ENCODE data around the gene SGSM2. TPM values are rescaled to one million over a fixed set of nuclear protein-coding genes. Genes with fewer than 3 reads are reported as not detected.

The SGSM2 gene
- total and polyA plus RNA-seq, 2 of the 8 experiments (the other 6 are each of a cell fraction or from before 2014, with no cell fraction given), result 44.5 to 77.7 TPM

DNA sequence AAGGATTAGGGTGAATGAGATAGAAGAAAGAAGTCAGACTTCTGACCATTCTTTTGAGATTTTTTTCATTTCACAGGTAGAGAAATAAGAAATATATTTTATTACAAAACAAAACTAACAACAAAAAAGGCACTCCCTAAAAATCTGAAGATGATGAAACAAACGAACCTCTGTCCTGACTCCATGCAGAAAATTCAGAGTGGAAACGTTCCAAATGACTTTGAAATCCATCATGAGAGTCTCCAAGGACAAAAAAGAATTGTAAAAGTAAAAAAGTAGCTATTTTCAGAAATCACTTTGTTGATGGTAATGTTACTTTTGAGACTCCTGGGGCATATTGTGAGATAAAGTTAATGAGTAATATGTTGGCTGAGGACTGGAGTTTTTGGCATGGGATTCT is 89.9 kb downstream of the SGSM2 start (continued):
- TF ChIP-seq TAF7 (optimal IDR thresholded peaks at IDR 0.05; ENCODE audit: borderline replicate concordance, low read depth, low read length), result no peak
- TF ChIP-seq, protein P1, sequence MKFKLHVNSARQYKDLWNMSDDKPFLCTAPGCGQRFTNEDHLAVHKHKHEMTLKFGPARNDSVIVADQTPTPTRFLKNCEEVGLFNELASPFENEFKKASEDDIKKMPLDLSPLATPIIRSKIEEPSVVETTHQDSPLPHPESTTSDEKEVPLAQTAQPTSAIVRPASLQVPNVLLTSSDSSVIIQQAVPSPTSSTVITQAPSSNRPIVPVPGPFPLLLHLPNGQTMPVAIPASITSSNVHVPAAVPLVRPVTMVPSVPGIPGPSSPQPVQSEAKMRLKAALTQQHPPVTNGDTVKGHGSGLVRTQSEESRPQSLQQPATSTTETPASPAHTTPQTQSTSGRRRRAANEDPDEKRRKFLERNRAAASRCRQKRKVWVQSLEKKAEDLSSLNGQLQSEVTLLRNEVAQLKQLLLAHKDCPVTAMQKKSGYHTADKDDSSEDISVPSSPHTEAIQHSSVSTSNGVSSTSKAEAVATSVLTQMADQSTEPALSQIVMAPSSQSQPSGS (IDR thresholded peaks at IDR 0.05; ENCODE audit: low read length), result no peak
- no peak for TF ChIP-seq TBP (IDR thresholded peaks at IDR 0.05; ENCODE audit: low read depth, low read length)
- TF ChIP-seq CHD2 (IDR thresholded peaks at IDR 0.05; ENCODE audit: low read length), result no peak
- no peak for TF ChIP-seq RFX5 (IDR thresholded peaks at IDR 0.05; ENCODE audit: borderline replicate concordance, low read depth, low read length)

All from H1 (cell line).